Measurements from ENCODE around the gene AMMECR1.
A peak's percentile ranks its signal among the peaks of the same experiment; 100 is the strongest.
"Not testable (repeated sequence)": the region's sequence is repeated elsewhere in the genome, so short reads cannot be mapped to it uniquely, and the experiment has no call there.

AMMECR1 gene

DNA sequence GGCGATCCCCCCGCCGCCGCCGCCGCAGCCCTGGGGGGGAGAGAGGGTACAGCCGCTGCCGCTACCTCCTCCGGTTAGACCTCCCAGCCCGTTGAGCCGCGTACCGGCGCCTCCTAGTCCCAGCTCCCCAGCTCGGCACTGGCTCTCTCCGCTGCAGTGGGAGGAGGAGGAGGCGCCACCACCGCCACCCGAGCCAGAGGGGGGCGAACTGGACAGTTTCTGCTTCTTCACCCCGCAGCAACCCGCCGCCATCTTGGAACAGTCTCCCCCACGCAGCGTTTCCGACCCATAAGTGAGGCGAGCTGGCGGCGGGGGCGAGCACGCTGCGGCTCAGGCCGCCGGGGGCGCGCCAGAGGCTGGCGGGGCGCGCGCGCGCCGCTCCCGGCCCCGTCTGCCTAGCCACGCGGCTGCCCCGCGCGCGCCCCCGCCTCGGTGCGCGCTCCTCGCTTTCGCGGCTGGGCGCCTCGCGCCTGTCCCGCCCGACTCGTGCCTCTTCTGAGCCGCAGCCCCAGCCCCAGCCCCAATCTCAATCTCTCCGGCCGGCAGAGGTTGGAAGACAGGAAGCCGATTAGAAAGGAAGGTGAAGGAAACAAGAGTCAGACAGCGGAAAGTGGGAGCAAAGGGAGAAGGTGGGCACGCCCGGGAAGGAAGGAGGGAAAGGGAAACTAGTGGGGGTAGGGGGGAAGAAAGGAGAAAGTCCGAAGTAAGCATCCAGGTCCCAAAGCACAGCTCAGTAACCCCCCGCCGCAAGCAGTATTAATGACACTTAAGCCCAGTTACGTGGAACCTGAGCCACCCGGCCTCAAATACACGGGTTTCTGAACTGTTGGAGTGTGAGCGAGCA lies at the start of gene AMMECR1:
Gene AMMECR1 (minus strand): TSS at position 266 of the 844 bp plus-strand sequence. CDS start 14 bp downstream, at position 252.
- peak; percentile 87 for DNase-seq

DNA sequence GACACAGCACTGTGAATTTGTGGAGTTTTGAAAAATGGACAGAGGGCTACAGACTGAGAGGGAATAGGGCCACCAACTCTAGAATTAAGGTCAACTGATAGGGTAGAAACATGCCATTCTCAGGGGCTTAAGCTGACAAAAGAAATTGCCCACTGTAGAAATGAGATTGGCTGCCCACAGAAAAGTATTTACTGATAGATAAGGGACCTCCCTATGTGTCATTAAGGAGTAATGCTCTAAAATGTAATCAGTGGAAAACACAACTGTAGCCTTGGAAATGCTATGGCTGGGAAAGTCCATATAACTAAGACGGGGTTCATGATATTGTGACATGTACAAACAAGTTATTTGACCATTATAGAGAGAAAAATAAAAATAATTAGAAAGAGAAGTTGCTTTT lies 45.4 kb upstream of the AMMECR1 start:
- DNase-seq, result no peak

DNA sequence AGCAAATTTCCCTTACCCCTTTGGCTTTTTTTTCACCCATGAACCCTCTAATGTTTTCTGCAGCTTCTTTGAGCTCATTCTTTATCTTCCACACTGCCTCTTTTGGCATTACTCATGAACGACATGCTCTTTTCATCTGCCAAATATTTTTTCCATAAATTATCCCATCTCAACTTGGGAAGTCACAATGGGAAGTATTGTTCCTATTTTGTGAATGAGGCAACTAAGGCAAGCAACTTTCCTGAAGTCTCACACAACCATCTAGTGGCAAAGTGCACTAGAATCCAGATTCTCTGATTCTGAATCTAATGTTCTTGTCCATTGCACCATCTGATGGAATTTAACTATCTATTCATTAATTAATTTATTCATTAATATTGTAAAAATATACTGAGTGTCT lies 41.4 kb upstream of the AMMECR1 start:
- DNase-seq, result no peak

DNA sequence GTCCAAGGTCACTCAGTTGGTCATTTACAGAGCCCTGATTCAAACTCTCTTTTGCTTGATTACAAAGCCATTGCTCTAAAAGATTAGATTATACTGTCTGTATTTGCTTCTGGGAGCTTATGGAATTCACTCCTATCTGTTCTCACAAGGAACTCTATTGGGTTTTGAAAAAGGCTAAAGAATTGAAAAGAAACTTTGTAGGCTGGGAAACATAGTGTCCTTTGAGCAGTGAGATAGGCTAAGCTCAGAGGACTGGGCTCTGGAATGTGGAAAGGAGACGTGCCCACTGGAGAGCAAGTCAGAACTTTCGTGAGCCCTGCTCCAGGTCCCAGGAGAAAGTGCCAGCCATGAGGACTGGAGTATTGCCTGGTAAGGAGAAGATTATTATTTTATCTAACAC lies 40.7 kb upstream of the AMMECR1 start, which contains the start of gene RTL9:
Gene RTL9 (plus strand): TSS at position 301 of the 400 bp plus-strand sequence. CDS start 91,770 bp downstream, outside the sequence.
- no peak for DNase-seq

DNA sequence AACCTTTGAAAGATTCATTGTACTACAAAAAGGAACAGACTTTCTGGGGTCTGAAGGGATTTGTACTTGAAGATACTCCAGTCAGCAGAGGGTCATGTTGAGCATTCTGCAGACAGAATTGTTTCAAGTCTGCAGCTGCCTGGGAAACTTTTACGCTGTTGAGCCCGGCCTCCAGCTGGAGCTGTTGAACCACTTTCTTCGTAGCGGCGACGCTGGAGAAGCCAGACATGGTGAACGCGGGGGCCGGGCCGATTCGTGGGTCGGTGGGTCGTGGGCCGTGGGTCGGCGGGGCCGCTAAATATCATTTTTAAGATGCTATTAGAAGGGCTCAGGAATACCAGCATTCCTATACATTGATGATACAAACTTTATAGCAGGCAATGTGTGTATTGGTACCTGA lies 28.8 kb upstream of the AMMECR1 start:
- DNase-seq, result no peak

DNA sequence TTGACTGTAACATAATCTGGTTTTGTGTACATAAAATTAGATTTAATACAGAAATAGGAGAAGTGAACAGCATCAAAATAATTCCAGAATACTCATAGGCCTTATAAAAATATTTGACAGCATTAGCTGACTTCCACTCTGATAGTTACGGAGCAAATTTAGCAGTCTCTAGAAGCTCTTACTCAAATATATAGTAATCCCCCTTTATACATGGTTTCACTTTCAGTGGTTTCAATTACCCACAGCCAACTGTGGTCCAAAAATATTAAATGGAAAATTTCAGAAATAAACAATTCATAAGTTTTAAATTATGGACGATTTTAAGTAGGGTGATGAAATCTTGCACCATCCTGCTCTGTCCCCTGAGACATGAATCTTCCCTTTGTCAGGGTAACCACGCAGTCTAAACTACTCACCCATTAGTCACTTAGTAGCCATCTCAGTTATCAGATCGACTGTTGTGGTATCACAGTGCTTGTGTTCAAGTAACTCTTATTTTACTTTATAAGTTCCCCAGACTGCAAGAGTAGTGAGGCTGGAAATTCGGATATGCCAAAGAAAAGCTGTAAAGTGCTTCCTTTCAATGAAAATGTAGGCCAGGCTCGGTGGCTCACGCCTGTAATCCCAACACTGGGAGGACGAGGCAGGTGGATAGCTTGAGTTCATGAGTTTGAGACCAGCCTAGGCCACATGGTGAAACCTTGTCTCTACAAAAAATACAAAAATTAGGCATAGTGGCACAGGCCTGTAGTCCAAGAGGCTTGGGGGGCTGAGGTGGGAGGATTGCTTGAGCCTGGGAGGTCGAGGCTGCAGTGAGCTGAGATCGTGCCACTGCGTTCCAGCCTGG lies 23.5 kb upstream of the AMMECR1 start:
- DNase-seq, result no peak

DNA sequence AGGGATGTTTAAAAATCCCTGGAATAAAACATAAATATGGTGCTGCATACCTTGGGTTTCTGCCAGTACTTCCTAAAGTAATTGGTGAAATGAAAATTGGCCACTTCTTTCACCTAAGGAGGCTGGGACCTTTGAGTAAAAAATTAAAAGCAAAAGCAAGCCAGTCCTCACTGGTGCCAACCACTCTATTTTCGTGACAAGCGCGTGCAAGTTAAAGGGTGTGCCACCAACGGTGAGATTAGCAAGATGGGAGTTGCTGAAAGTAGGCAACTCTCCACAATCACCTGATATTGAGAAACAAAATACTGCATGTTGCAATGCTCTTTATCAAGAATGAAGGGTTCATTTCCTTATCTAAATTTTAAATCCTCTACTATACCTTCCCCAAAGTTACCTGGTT lies 21.1 kb upstream of the AMMECR1 start:
- no peak for DNase-seq

DNA sequence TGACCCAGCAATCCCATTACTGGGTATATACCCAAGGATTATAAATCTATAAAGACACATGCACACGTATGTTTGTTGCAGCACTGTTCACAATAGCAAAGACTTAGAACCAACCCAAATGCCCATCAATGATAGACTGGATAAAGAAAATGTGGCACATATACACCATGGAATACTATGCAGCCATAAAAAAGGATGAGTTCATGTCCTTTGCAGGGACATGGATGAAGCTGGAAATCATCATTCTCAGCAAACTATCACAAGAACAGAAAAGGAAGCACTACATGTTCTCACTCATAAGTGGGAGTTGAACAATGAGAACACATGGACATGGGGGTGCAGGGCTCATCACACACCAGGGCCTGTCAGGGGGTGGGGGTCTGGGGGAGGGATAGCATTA lies 15.6 kb upstream of the AMMECR1 start:
- not testable (repeated sequence) for DNase-seq

DNA sequence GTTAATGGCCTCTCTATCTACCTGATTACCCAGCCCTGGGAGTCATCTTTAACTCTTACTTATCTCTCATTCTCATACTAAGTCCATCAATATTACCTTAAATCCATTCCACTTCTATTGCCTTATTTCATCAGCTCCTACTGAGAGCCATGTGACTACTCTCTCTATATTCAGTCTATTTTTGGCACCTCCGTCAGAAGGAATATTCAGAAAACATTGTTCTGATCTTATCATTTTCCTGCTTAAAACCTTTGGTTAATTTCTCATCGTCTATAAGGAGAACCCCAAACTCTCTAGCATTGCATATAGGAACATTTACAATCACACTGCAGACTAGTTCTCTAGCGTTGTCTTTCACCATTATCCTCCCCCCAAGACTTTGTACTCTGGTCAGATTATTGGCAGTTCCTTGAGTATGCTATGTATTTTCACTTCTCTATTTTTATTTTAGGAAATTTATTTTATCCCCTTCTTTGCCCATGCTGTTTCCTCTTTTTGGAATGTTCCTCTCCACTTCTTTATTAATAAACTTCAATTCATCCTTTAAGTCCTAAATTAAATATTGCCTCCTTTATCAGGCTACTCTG lies 13.7 kb upstream of the AMMECR1 start:
- peak; percentile 17 for DNase-seq

DNA sequence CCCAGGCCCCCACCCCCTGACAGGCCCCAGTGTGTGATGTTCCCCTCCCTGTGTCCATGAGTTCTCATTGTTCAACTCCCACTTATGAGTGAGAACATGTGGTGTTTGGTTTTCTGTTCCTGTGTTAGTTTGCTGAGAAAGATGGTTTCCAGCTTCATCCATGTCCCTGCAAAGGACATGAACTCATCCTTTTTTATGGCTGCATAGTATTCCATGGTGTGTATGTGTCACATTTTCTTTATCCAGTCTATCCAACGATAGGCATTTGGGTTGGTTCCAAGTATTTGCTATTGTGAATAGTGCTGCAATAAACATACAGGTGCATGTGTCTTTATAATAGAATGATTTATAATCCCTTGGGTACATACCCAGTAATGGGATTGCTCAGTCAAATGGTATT lies 10.7 kb upstream of the AMMECR1 start:
- not testable (repeated sequence) for DNase-seq

DNA sequence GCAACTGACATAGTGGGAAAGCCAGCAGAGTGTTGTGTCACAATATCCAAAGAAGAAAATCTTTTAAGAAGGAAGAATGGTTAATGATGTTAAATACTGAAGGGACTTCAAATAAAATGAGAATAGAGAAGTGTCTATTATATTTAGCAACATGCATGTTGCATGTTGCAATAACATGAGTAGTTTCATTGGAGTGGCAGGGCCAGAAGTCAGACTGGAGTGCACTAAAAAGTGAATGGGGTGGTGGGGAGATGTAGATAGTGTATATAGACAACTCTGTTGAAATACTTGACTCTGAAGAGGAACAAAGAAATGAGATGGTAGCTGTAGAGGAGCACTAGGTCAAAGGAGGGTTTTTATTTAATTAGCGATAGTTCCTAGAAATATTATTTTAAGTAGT lies 9.5 kb upstream of the AMMECR1 start:
- DNase-seq, result peak; percentile 66

DNA sequence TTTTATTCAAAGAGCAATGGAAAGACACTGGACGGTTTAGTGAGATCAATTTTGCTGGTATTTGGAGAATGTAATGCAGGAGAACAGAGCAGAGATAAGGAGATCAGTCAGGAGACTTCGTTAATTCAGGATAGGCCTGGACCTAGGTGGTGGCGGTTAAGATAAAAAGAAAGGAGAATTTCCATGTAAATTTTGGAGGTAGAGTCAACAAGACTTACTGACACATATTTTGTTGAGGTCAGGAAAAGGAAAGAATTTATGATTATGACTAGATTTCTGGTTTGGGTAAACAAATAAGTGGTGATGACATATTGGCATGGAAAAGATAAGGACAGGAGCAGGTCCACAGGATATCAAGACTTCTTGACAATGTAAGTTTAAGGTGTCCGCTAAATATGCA lies 8.8 kb upstream of the AMMECR1 start:
- no peak for DNase-seq

DNA sequence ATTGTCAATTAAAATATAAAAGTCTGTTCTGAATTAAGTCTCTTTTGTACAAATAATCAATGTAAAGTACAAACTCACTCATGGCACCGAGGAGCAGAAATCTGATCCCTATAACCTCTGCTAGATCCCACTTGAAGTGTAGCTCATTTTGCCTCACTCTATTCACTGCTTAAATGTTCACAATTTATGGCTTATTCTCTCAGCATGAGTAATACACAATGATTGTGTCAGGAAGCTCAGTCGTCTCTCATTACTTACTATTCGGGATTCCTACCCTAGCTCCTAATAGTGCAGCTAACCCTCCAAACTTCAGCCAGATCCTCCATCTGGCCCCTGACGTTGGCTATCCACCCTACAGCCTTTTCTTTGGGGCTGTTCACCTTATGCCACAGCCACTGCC lies 4.7 kb upstream of the AMMECR1 start:
- no peak for DNase-seq

DNA sequence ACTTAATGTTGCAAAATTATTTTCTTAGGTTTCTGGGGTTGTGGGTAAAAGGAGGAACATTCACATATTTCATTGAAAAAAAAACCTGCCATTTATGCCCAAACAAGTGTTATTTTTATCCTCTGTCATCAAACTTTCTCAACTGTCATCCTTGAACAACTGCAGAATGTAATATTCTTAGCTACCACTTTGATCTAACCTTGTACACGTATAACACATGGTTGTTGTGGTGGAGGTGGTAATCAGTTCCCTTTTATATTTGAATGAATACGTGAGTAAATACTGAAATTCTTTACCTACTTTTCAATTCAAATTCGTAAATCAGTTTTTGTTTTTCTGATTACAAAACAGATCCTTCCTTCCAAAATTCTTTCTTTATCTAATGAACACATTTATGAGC lies 3.8 kb upstream of the AMMECR1 start:
- DNase-seq, result no peak

DNA sequence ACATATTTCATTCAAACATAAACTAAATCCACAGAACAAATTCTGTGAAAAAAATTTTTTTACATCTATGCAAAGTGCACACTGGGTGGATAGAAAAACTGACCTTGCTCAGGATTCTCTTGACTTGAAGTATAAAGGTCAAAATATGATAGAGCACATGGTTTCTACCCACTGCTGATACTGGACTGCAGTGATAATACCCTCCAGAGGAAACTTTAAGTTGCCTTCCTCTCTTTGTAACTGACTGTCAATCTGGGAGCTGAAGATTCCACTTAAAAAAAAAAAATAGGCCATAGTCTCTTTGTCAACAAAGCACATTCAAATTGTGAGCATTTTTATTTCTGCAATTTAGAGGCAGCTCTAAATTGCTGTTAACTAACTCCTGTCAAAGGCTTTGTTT lies 3.2 kb upstream of the AMMECR1 start:
- DNase-seq, result no peak

DNA sequence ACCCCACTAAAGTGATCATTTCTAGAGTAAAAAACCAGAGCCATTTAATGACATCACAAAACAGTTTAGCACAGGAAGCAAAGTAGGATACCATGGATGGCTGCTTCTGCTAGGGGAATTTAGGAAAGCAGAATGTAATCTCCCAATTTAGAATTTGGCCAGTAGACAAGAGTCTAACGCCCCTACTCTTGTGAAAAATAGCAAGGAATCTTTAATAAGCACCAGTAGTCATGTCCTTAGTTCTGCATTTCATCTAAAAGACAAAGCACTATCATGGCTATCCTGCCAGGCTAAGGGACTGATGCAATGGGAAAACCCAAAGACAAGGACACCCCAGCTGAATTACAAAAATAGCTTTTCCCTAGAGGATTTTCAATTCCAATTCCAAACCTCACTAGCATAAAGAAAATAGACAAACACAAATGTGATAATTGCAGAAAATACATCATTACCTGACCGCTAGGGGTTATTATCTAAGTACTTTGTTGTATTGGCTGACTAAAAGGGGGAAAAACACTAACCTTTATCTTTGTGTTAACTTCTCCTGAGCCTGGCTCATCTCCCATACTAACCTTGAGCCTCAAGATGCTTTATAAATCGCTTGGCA lies 2.6 kb upstream of the AMMECR1 start:
- peak; percentile 2 for DNase-seq

DNA sequence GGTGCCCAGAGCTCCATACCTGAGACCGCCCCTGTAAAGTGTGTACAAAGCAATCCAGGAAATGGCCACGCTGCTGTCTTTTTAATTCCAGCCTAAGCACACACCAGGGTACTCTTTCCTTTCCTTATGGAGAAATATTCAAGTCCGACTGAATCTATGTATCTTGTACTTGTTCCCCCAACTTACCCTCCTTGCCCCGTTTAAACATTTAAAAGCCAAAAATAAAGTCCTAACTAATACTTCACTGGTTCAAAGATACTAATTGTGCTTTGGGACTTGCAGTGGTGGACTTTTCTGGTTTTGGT lies 731 bp upstream of the AMMECR1 start:
- no peak for DNase-seq

DNA sequence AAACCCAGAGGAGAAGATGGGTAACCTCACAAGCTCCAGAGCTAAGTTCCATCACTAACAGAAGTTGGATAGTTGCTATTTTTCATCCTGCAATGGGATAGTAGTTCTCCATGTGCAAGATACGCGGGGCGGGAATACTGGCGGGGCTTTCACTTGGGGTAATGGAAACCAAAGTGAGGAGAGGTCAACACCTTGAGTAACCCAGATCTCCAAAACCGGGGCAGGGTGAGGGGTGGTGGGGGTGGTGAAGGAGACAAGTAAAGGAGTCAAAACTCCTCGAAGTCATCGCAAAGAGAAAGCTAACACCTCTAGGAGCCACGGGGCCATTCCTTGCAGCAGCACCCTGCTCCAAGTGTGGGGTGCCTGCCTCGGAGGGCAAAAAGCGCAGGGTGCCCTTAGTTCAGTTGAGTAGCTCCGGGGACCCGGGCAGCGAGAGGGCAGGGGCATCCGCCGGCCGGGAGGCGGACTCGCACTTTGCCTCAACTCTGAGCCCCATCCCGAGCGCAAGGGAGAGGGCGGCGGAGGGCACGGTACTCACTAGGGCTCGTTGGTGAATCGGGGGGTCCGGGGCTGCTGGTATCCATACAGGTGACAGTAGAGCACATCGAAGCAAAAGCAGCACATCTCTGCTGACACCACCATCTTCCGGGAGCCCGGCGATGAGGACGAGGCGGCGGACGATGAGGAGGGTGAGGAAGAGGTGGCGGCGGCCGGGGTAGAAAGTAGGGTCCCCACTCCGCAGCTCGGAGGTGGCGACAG lies 645 bp downstream of the AMMECR1 start:
- peak; percentile 3 for DNase-seq

DNA sequence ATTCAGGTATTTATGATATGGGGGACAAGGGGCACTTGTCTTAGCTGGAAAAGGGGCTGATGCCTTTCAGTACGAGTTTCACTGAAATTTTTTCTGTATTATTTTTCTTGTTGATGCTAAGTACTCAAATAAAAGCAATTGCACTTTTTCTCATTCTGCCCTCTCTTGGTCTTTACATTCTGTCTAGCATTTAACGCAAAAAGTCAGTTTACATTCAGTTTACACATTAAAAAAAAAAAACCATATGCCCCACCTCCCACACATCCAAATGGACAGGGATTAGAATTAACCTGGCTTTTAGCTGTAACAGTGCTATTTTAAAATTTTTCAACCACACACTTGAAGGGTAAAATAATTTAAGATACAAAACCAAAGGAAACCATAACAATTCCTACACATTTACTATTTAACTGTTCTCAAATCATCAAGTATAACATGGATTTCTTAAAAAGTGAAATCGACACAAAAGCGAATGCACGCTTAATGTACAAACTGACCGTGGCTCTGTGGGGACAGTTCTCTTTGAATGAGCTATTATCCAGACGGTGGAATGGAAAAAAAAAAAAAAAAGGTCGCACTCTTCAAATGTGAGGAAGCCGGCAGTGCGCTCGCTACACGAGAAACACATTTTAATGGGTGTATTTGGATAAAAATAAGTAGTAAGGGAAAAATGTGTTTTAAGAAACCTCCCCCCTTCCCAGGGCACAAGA lies 1.4 kb downstream of the AMMECR1 start:
- peak; percentile 9 for DNase-seq

DNA sequence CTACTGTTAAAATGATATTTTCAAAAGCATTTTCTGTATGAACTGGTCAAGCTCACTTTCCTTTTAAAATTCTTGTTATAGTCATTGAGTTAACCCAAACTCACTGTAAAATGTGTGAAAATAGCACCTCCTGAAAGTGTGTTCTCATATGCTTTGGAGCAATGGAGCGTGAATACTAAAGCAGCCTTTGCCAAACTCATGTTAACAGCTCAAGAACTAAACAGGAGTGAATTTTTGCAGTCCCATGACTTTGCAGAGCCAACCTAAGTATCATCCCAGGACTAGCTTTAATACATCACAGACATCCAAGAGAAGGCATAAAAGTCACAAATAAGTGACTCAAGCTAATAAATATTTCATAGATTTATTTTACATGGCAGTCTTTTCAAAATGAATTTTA lies 2.3 kb downstream of the AMMECR1 start:
- no peak for DNase-seq

DNA sequence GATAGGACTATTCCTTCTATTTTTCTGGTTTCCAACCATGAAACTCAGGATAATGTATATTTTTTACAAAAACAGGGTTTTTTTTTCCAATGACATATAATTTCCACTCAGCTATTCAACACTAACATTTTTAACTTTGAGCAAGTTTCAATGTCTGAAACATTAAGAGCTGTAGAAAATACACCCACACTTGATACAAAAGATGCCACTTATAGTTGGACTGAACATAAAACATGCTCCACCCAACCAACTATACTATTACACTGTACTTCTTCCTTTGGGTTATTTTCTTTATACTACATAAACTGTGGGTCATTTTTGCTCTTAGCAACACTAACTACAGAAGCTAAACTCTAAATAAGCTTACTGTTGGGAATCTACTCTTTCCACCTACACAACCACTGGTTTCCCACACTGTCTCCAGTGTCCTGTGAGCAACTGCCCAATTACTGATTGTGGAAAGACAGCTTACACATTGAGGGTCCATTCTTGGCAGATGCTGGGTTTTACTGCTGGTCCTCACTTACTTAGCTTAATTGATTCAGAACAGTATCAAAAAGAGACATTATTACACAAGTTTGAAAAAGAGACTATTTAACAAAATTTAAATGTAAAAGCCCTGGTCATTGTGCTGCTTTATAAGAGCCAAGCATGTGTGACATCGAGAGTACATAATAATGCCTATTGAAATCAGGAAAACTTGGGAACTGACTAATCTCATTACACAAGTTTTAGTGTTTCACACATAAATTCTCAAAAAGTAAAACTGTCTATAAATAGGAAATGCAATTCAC lies 6.3 kb downstream of the AMMECR1 start:
- no peak for DNase-seq
